Measurements from ENCODE around the gene CABLES2. TPM values are rescaled to one million over a fixed set of nuclear protein-coding genes. Genes with fewer than 3 reads are reported as not detected.
A peak's percentile ranks its signal among the peaks of the same experiment; 100 is the strongest.

CABLES2 gene
- polyA plus RNA-seq, 1 experiment: 4.8 TPM

- DNase-seq (ENCODE audit: low read depth): no peak
- CTCF ChIA-PET: interaction anchor here (0.6 to 5.8 kb wide), 11 partner anchors 8 to 83 kb away, joined by 3 to 55 read pairs (median 5); partner anchors contain the start of gene ADRM1
- Histone ChIP-seq H3K27me3 (ENCODE audit: control insufficient read depth, insufficient read depth, low read length) (peaks cover 3% of the 10 kb centered on the region; the same call in 1 of the 2 replicates), H3K36me3 (ENCODE audit: control insufficient read depth, insufficient read depth, low read length) (no peaks in the 10 kb centered on the region), H3K4me3 (ENCODE audit: low read depth, low read length) (peak overlapping the region; percentile 23; the same call in 1 of the 2 replicates)
- no peak for TF ChIP-seq CTCF (IDR thresholded peaks at IDR 0.05; ENCODE audit: insufficient read depth, low read depth, low read length)
- POLR2A ChIA-PET: interaction anchor here (0.6 kb wide), 1 partner anchor 23 kb away, joined by 3 read pairs; no protein-coding TSS in a partner anchor
Measured at GRCh38 chr20:62367633-62368391, 39.3 kb downstream of the CABLES2 start.

DNA sequence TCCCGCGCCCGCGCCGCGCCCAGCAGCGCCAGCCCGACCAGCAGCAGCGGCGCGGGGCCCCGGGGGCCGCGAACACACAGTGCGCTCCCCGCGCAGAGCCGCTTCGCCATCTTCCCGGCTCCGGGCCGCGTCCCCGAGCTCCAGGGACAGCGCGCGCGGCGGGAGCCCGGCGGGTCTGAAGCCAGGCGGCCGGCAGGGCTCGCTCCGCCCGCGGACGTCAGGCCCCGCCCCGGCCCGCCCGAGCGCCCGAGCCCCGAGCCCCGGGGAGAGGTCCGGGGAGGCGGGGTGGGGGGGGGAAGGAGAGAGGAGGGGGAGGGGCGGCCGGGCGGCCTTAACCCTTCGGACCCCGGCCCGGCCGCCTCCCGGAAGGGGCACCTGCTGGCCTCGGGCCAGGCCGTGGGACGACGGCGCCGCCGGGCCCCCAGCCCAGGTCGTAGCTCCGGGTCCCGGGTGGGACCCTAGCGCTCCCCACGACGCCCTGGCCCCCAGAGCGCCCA lies 39.9 kb downstream of the CABLES2 start, which contains the start of gene LAMA5:
TSS of gene LAMA5 (minus strand) at position 177 of the 497 bp plus-strand sequence. CDS start at position 110, 67 bp downstream.
- no peak for DNase-seq (ENCODE audit: low read depth)
- CTCF ChIA-PET: interaction anchor here (0.6 to 5.8 kb wide), 3 partner anchors 9 to 63 kb away, joined by 3 to 55 read pairs (median 3); partner anchors contain the start of gene ADRM1

DNA sequence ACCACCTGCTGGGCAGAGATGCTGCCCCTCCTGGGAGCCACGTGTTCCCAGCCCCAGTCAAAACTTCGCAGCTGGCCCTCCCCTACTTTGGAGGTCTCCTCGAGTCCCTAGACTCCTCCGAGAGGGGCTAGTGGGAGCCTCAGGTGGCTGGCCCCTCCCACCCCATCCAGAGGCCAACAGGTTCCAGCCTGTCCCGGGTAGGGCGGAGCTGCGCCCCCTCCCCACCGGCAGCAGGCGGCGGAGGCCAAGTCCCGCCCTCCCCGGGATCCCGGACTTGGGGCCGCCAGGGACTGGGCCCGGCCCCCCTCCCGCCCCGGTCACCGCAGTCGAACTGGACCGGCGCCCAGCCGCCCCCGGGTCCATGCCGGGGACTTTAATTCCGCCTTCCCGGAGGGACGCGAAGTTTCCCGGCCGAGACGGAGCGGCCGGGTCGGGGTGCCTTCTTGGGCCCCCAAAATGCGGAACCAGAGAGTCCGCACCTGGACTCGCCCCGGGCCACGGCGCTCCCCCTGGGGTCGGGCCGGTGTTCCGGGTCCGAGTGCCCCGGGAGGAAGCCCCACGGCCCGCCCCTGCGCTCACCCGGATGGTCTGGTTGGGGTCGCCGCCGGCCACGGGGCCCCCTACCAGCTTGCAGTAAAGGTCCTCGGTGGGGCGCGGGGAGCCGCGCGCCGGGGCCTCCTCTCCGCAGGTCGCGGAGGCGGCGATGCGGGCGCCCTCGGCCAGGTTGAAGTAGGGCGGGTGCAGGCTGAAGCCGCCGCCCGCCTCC lies 40.5 kb downstream of the CABLES2 start:
- ChIA-PET POLR2A (no interaction called here), CTCF (interaction anchor here (1.0 to 5.8 kb wide), 2 partner anchors 9 to 63 kb away, joined by 3 to 55 read pairs; partner anchors contain the start of gene ADRM1)
- H3K36me3 ChIP-seq (ENCODE audit: control insufficient read depth, insufficient read depth, low read length): no peaks in the 10 kb centered on the region
- TF ChIP-seq CTCF (IDR thresholded peaks at IDR 0.05; ENCODE audit: insufficient read depth, low read depth, low read length): no peak
- peaks cover 3% of the 10 kb centered on the region; the same call in 1 of the 2 replicates for H3K27me3 ChIP-seq (ENCODE audit: control insufficient read depth, insufficient read depth, low read length)
- H3K4me3 ChIP-seq (ENCODE audit: low read depth, low read length): peak overlapping the region; percentile 57
- no peak for DNase-seq (ENCODE audit: low read depth)

More for the DNA sequence above, 39.9 kb downstream of the CABLES2 start, which contains the start of gene LAMA5:
- POLR2A ChIA-PET: interaction anchor here (0.6 kb wide), 1 partner anchor 24 kb away, joined by 3 read pairs; no protein-coding TSS in a partner anchor
- Histone ChIP-seq H3K4me3 (ENCODE audit: low read depth, low read length) (peak within 1 kb of the TSS; percentile 57), H3K36me3 (ENCODE audit: control insufficient read depth, insufficient read depth, low read length) (no peaks in the 10 kb centered on the region), H3K27me3 (ENCODE audit: control insufficient read depth, insufficient read depth, low read length) (peaks cover 3% of the 10 kb centered on the region; the same call in 1 of the 2 replicates)
- no peak for TF ChIP-seq CTCF (IDR thresholded peaks at IDR 0.05; ENCODE audit: insufficient read depth, low read depth, low read length)

- peaks cover 3% of the 10 kb centered on the region; the same call in 1 of the 2 replicates for H3K27me3 ChIP-seq (ENCODE audit: control insufficient read depth, insufficient read depth, low read length)
- DNase-seq (ENCODE audit: low read depth): no peak
- CTCF ChIA-PET: interaction anchor here (1.2 to 5.8 kb wide), 3 partner anchors 9 to 62 kb away, joined by 4 to 55 read pairs (median 12); partner anchors contain the start of gene ADRM1
- POLR2A ChIA-PET: no interaction called here
- H3K4me3 ChIP-seq (ENCODE audit: low read depth, low read length): peak overlapping the region; percentile 57
- no peak for TF ChIP-seq CTCF (IDR thresholded peaks at IDR 0.05; ENCODE audit: insufficient read depth, low read depth, low read length)
- no peaks in the 10 kb centered on the region for H3K36me3 ChIP-seq (ENCODE audit: control insufficient read depth, insufficient read depth, low read length)
Measured at GRCh38 chr20:62365814-62366369, 41.2 kb downstream of the CABLES2 start.

All from BJ (cell line).